A673 (cell line): ENCODE results near the gene GUCA1A. TPM values are rescaled to one million over a fixed set of nuclear protein-coding genes. Genes with fewer than 3 reads are reported as not detected.
A peak's percentile ranks its signal among the peaks of the same experiment; 100 is the strongest.

ENCODE experiments used
- BruUV-seq: library from RNA; stranded (reverse); fragments of 400-500 nt; replicated peaks from 2 replicates; lab custom pipeline; 2021; lab: Mats Ljungman, UMichigan
- CTCF ChIA-PET: fragments of 300-600 bp; sonication (Branson Sonifier 250); formaldehyde crosslinking; loops from one replicate; lab custom pipeline; 2022; ENCODE audit warnings: antibody characterized with exemption; lab: Charles Lee
- POLR2A ChIA-PET: fragments of 300-600 bp; sonication (Branson Sonifier 250); formaldehyde crosslinking; loops from one replicate; lab custom pipeline; 2022; ENCODE audit warnings: antibody characterized with exemption; ENCODE audit not compliant: low non-redundant PET; lab: Charles Lee
- DNase-seq: peaks from one replicate; pipeline ENCODE4 v3.0.0-alpha.2; 2015; ENCODE audit warnings: low spot score
- H3K27ac ChIP-seq: fragments of 200-600 bp; sonication (generic); 2 replicates; pipeline ENCODE4 v1.5.1; 2016; ENCODE audit warnings: mixed run types, low read depth, mild to moderate bottlenecking, mixed read lengths, antibody characterized with exemption, low read length; ENCODE audit not compliant: poor library complexity, severe bottlenecking
- H3K27me3 ChIP-seq: fragments of 200-600 bp; sonication (generic); replicated peaks from 2 replicates; pipeline ENCODE4 v1.6.1; 2017; ENCODE audit warnings: mixed run types, low read depth, mild to moderate bottlenecking, mixed read lengths, antibody characterized with exemption, low read length; ENCODE audit not compliant: insufficient read depth, poor library complexity
- H3K36me3 ChIP-seq: fragments of 200-600 bp; sonication (generic); 2 replicates; pipeline ENCODE4 v1.6.1; 2016; ENCODE audit warnings: mixed run types, mild to moderate bottlenecking, mixed read lengths, antibody characterized with exemption, low read length; ENCODE audit not compliant: insufficient read depth, poor library complexity, severe bottlenecking
- H3K4me1 ChIP-seq: fragments of 200-600 bp; sonication (generic); 2 replicates; pipeline ENCODE4 v1.6.1; 2017; ENCODE audit warnings: mixed run types, mild to moderate bottlenecking, mixed read lengths, antibody characterized with exemption, low read length; ENCODE audit not compliant: insufficient read depth, poor library complexity, severe bottlenecking
- H3K4me3 ChIP-seq: fragments of 200-600 bp; sonication (generic); 2 replicates; pipeline ENCODE4 v1.5.1; 2016; ENCODE audit warnings: low read depth, mixed run types, mild to moderate bottlenecking, mixed read lengths, low read length; ENCODE audit not compliant: poor library complexity, severe bottlenecking
- H3K9me3 ChIP-seq: fragments of 200-600 bp; sonication (generic); 2 replicates; pipeline ENCODE4 v1.6.1; 2016; ENCODE audit warnings: mixed run types, low read depth, mild to moderate bottlenecking, mixed read lengths, antibody characterized with exemption, low read length; ENCODE audit not compliant: poor library complexity, severe bottlenecking
- EZH2 ChIP-seq: fragments of 200-600 bp; sonication (generic); IDR thresholded peaks from 2 replicates; pipeline ENCODE4 v1.6.1; 2017; ENCODE audit warnings: borderline replicate concordance, low read depth, mild to moderate bottlenecking, mixed read lengths, antibody characterized with exemption, low read length; ENCODE audit not compliant: poor library complexity, severe bottlenecking
- intact Hi-C: fragments of 100-400 bp; cut with micrococcal nuclease; formaldehyde crosslinking; loops from one replicate; pipeline ENCODE4 v1.10.0; 2022; ENCODE audit not compliant: unreplicated experiment
- total RNA-seq: library from RNA; stranded (reverse); gene quantifications from 2 replicates; pipeline ENCODE4 v1.2.3, GENCODE V29; 2021
- TF ChIP-seq, protein P1 (sequence below): fragments of 300-800, 200-600 bp; sonication (generic); conservative IDR thresholded peaks from 2 replicates; pipeline ENCODE4 v1.5.1; 2017; ENCODE audit warnings: low read depth, mild to moderate bottlenecking, antibody characterized with exemption, low read length, moderate library complexity, mixed read lengths

The GUCA1A gene
- total RNA-seq, 1 experiment from 2014 or later: not detected

DNA sequence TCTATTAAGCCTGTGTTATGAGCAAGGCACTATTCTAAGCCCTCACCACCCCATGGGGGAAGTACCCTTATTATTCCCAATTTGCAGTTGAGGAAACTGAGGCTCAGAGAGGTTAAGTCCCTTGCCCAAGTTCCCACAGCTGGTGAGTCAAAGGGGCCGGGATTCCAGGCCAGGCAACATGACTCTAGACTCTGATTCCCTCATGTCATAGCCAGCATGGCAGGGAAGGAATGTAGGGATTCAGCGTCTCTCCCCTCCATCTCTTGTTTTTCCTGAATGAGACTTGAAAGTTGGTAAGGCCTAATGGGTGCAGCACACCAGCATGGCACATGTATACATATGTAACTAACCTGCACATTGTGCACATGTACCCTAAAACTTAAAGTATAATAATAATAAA, 37.4 kb upstream of the GUCA1A start:
- ChIA-PET POLR2A (no interaction called here), CTCF (no interaction called here)
- no peak for TF ChIP-seq EZH2
- TF ChIP-seq, protein P1, sequence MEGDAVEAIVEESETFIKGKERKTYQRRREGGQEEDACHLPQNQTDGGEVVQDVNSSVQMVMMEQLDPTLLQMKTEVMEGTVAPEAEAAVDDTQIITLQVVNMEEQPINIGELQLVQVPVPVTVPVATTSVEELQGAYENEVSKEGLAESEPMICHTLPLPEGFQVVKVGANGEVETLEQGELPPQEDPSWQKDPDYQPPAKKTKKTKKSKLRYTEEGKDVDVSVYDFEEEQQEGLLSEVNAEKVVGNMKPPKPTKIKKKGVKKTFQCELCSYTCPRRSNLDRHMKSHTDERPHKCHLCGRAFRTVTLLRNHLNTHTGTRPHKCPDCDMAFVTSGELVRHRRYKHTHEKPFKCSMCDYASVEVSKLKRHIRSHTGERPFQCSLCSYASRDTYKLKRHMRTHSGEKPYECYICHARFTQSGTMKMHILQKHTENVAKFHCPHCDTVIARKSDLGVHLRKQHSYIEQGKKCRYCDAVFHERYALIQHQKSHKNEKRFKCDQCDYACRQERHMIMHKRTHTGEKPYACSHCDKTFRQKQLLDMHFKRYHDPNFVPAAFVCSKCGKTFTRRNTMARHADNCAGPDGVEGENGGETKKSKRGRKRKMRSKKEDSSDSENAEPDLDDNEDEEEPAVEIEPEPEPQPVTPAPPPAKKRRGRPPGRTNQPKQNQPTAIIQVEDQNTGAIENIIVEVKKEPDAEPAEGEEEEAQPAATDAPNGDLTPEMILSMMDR: no peak
- Histone ChIP-seq H3K27me3 (no peaks in the 10 kb centered on the region), H3K4me3 (no peak overlapping the region), H3K9me3 (no peaks in the 10 kb centered on the region), H3K36me3 (no peaks in the 10 kb centered on the region), H3K27ac (no peak overlapping the region), H3K4me1 (peaks cover 29% of the 10 kb centered on the region)
- BruUV-seq: no TSS peak
- no peak for DNase-seq
- intact Hi-C loops: no loop called here

DNA sequence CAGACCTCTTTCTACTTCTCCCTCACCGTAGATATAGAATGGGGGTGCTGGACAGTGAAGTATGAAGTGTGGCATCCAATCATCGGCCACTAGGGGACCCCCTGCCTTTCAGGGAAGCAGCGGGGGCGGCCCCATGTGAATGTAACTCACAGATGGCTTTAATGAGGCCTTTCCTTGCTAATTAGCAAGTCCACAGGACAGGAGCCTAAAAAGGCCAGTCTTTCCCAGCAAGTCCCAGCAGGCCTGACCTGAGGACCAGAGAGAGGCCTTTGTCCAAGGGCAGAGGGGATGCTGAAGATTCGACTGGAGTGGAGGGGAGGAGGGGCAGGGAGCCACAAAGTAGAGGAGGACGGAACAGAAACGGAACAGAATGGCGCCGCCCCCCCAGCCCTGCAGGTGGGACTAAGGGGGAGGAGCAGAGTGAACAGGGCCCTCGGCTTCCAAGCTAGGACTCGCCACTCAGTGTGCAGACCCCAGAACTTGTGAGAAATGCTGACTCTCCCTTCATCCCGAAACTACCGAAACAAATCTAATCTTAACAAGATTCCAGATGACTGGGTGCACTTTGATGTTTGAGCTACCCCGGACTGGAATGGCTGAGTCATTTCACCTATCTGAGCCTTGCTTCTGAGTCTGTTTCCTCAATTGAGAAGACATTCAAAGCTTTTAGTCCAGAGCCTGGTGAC, 36.5 kb upstream of the GUCA1A start:
- TF ChIP-seq, protein P1: peak; percentile 53
- no peak for TF ChIP-seq EZH2
- H3K27me3 ChIP-seq: no peaks in the 10 kb centered on the region
- POLR2A ChIA-PET: no interaction called here
- intact Hi-C loops: no loop called here
- BruUV-seq: no TSS peak
- CTCF ChIA-PET: no interaction called here
- H3K4me1 ChIP-seq: peaks cover 29% of the 10 kb centered on the region
- H3K4me3 ChIP-seq: no peak overlapping the region
- H3K27ac ChIP-seq: peak overlapping the region; percentile 41
- no peaks in the 10 kb centered on the region for H3K9me3 ChIP-seq
- H3K36me3 ChIP-seq: no peaks in the 10 kb centered on the region
- DNase-seq: peak; percentile 64

DNA sequence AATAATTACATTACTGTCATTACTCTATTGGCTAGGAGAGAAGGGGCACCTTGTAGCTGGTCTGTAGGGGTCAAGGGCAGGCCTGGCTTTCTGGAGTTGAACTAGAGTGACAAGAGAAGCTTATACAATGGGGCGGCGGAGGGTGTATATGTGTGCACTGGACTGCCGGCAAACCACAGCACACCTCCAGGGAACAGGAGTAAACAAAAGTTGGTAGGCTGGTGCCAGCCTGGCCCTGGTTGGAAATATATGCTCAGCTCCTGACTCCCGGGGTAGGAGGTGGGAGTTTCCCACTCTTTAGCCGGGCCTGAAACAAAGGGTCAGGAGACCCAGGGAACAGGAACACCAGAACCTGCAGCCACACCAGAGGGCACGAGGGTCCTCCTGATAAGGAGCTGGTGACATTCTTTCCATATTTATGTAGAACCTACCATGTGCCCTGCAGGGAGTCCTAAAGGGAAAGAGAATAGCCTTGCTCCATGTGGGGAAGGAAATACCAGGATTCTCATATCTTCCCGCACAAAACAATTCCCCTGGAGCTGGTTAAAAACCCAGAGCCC, 35.9 kb upstream of the GUCA1A start:
- ChIA-PET CTCF (no interaction called here), POLR2A (no interaction called here)
- Histone ChIP-seq H3K27me3 (no peaks in the 10 kb centered on the region), H3K4me3 (no peak overlapping the region), H3K9me3 (no peaks in the 10 kb centered on the region), H3K36me3 (no peaks in the 10 kb centered on the region), H3K4me1 (peaks cover 29% of the 10 kb centered on the region), H3K27ac (peak overlapping the region; percentile 41)
- TF ChIP-seq, protein P1: no peak
- no TSS peak for BruUV-seq
- intact Hi-C loops: no loop called here
- no peak for DNase-seq
